Measurements from ENCODE around the gene METTL26.

DNA sequence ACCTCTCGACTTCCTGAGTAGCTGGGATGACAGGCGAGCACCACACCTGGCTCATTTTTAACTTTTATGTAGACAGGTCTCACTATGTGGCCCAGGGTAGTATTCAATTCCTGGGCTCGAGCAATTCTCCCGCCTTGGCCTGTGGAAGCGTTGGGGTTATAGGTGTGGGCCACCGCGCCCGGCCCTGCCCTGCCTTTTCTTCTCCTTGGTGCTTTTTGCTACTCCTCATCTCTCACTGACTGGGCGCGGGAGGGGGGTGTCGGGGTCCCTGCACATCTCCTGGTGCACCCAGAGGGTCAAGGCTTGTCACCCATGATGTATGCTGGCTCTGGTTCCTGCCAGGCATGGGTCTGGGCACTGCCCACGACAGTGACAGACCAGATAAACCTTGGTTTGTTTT lies 8.5 kb upstream of the METTL26 start:
- TF ChIP-seq, protein P1, sequence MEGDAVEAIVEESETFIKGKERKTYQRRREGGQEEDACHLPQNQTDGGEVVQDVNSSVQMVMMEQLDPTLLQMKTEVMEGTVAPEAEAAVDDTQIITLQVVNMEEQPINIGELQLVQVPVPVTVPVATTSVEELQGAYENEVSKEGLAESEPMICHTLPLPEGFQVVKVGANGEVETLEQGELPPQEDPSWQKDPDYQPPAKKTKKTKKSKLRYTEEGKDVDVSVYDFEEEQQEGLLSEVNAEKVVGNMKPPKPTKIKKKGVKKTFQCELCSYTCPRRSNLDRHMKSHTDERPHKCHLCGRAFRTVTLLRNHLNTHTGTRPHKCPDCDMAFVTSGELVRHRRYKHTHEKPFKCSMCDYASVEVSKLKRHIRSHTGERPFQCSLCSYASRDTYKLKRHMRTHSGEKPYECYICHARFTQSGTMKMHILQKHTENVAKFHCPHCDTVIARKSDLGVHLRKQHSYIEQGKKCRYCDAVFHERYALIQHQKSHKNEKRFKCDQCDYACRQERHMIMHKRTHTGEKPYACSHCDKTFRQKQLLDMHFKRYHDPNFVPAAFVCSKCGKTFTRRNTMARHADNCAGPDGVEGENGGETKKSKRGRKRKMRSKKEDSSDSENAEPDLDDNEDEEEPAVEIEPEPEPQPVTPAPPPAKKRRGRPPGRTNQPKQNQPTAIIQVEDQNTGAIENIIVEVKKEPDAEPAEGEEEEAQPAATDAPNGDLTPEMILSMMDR (IDR thresholded peaks at IDR 0.05) = no peak
- no peak for TF ChIP-seq EP300 (IDR thresholded peaks at IDR 0.05)
- no peak for TF ChIP-seq POLR2A (IDR thresholded peaks at IDR 0.05)
- TF ChIP-seq POLR2AphosphoS5 (IDR thresholded peaks at IDR 0.05) = no peak
